NOMO-1 treated with dmso at 0.1 percent for 144 hours (cell line): ENCODE results near the gene TNFRSF13B.
"Not testable (repeated sequence)": the region's sequence is repeated elsewhere in the genome, so short reads cannot be mapped to it uniquely, and the experiment has no call there.

Source experiments
- DNase-seq: peaks from one replicate; lab custom pipeline; 2025; ENCODE audit not compliant: unreplicated experiment; lab: John Stamatoyannopoulos, UW

Gene TNFRSF13B

GRCh38 chr17:16927641-16928321 lies 44.1 kb downstream of the TNFRSF13B start:
- DNase-seq: no peak

DNA sequence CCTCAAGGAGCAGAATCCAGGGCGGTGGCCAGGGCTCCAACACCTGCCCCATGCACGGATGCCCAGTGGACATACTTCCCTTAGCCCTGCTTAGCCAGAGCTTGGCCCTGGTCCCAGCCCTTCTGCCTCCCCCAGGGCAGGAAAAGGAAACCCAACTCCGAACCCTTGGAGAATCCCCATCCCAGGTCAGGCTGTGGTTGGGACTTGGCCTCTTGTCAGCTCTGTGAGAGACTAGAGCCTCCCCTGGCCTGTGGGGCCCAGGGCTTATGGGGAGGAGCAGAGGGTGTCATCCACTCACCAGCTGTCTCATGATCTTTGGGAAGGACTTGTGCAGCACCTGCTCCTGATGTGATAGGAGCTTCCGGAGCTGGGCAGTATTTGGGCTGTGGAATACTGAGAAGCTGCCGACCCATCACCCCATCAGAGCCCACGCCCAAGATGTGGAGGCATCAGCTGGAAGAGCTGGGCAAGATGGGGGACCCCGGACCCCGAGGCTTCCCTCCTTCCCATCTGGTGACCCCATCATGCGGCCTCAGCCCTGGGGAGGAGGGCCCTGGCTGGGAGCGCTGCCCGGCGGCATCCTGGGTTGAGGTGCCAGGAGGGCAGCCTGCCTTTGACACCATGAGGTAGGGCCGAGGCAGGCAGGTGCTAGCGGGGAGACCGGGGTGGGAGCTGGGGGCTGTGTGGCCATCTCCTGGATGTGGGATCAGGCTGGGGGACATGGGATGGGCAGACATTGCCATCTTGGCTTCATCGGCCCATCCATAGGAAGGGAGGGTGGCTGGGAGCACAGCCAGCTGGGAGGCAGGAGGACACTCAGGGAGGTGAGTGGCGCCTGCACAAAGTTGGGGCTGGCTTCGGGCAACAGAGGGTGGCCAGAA lies 45.1 kb downstream of the TNFRSF13B start:
- no peak for DNase-seq

DNA sequence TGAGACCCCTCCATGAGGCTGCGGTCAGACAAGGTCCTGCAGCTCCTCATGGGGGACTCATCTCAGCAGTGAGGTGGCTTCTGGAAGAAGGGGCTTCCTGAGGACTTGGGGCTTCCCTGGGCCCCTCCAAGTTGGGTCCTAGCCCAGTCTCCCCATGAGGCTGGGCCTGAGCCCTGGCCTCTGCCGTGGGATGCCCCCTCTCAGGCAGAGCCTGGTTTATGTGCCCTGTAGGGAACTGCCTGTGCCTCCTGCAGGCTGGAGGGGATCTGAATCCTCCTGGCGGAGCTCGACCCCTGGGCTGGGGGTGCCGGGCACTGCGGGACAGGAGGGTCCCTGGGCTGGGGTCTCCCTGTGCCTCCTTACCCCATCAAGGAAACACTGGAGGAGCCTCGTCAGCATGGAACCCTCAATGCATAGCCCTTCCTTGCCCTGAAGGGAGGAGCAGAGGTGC lies 45.8 kb downstream of the TNFRSF13B start:
- no peak for DNase-seq

DNA sequence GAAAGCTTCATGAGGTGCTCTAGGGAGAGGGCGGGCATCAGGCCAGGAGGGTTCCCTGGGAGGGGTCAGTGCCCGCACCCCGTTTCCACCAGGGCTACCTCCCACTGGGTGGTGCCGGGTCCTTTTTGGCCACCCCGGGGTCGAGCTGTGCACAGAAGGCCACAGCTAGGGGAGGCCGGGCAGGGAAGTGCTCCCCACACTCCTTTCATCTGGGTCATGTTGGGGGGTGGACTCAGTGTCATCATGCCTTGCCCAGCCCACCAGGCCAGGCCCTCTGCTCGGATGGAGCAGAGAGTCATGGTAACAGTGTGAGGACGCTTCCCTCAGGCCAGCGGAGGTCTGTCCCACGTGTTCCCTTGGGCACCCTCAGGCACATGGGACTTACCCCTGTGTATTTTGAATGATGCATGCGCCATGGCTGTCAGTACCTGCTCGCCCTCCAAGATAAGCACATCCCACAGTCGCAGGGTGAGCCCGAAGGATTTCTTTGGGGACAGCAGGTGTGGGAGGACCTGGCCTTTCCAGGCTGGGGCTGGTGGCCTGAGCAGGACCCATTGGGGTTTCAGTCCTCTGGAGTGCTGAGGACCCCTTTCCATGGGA lies 46.4 kb downstream of the TNFRSF13B start:
- DNase-seq: no peak

GRCh38 chr17:16924696-16925440 lies 47.0 kb downstream of the TNFRSF13B start:
- no peak for DNase-seq

GRCh38 chr17:16923904-16924695 lies 47.8 kb downstream of the TNFRSF13B start:
- no peak for DNase-seq

GRCh38 chr17:16923097-16923903 lies 48.6 kb downstream of the TNFRSF13B start:
- no peak for DNase-seq

- no peak for DNase-seq
These were observed 49.4 kb downstream of the TNFRSF13B start for GRCh38 chr17:16922386-16923096.

- DNase-seq: not testable (repeated sequence)
These were observed 50.5 kb downstream of the TNFRSF13B start for GRCh38 chr17:16921451-16921850.

GRCh38 chr17:16920628-16921020 lies 51.3 kb downstream of the TNFRSF13B start:
- DNase-seq: no peak

DNA sequence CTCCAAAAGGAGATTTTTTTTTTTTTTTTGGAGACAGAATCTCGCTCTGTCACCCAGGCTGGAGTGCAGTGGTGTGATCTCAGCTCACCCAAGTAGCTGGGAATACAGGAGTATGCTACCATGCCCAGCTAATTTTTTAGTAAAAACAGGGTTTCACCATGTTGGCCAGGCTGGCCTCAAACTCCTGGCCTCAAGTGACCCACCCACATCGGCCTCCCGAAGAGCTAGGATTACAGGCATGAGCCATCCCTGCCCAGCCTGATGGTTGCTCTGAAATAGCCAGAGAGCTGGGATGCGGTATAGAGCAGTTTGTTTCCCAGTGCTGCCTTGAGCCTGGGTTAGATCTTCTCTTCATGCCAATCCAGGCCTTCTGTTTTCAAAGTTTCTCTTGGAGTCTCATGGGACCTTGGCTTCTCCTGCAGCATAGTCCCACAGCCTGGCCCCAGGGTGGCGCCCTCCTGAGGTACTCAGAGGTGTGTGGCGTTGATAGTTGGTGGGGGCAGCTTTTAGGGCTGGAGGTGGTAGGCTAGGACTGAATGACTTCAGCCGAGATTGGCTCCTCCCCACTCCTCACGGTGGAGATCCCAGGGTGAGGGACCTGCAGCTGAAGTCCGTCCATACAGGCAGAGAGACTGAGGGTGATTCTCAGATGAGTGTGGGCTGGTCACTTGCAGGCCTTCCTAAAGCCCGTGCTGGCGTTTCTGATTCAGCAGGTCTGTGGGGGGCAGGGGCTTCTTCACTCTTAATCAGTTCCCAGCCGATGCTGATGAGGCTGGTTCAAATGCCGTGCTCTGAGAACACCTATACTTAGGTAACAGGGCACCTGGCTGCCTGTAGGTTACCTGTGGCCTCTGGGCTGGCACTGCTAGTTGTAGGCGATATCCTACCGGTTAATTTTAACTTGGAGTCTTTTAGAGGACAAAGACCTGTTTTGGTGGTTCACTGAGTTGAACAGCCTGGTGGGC lies 52.0 kb downstream of the TNFRSF13B start:
- no peak for DNase-seq

GRCh38 chr17:16918443-16918842 lies 53.5 kb downstream of the TNFRSF13B start:
- DNase-seq: no peak

DNA sequence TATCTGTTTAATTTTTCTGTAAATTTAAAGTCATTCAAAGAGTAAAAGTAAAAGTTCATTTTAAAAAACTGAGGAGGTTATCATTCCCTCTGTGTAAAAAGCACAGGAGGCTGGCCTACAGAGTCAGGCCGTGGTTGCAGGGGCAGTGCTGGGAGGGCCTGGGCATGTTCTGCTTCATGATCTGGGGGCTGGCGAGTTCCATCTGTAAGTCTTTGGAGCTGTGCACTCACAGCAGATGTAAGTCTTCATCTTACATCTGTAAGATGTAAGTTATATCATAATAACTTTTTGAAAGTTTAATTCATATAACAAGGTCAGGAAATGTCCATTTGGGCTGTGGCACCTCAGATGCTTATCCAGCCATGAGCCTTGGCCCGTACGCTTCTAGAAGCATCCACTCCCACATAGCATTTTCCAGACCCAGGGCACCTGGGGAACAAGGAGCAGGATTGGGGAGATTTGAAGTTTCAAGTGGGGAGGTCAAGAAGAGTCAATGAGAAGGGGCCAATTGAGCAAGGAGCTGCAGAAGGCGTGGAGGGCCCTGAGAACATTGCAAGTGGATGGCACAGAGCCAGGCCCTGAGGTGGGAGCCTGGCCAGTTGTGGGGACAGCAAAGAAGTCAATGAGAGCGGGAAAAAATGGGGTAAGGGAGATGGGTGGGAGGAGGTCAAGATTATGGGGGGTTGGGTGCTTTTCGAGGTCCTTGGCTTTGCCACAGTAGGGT lies 54.1 kb downstream of the TNFRSF13B start:
- no peak for DNase-seq

GRCh38 chr17:16916557-16916920 lies 55.4 kb downstream of the TNFRSF13B start:
- DNase-seq: no peak

- no peak for DNase-seq
These were observed 56.0 kb downstream of the TNFRSF13B start for GRCh38 chr17:16915752-16916556.

- no peak for DNase-seq
These were observed 58.5 kb downstream of the TNFRSF13B start for GRCh38 chr17:16913463-16913862.
